ENCODE measurements around the gene PTPN3.

- TF ChIP-seq, protein P1, sequence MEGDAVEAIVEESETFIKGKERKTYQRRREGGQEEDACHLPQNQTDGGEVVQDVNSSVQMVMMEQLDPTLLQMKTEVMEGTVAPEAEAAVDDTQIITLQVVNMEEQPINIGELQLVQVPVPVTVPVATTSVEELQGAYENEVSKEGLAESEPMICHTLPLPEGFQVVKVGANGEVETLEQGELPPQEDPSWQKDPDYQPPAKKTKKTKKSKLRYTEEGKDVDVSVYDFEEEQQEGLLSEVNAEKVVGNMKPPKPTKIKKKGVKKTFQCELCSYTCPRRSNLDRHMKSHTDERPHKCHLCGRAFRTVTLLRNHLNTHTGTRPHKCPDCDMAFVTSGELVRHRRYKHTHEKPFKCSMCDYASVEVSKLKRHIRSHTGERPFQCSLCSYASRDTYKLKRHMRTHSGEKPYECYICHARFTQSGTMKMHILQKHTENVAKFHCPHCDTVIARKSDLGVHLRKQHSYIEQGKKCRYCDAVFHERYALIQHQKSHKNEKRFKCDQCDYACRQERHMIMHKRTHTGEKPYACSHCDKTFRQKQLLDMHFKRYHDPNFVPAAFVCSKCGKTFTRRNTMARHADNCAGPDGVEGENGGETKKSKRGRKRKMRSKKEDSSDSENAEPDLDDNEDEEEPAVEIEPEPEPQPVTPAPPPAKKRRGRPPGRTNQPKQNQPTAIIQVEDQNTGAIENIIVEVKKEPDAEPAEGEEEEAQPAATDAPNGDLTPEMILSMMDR (IDR thresholded peaks at IDR 0.05 in 2 of 3, conservative IDR thresholded peaks at IDR 0.05 in 1 of 3; ENCODE audit: control insufficient read depth in 2 of 3, extremely low read depth in 1 of 3, insufficient read depth in 1 of 3, low read depth in 3 of 3, low read length in 3 of 3): no peak
- TF ChIP-seq ZSCAN29 (IDR thresholded peaks at IDR 0.05): no peak
- no peak for TF ChIP-seq SIN3A (IDR thresholded peaks at IDR 0.05; ENCODE audit: low read depth, low read length)
- no peak for TF ChIP-seq ZNF274 (IDR thresholded peaks at IDR 0.05; ENCODE audit: insufficient read depth, insufficient read length)
- no peak for TF ChIP-seq USF2 (IDR thresholded peaks at IDR 0.05; ENCODE audit: borderline replicate concordance, low read depth, low read length)
- no peak for TF ChIP-seq FOXK2 (IDR thresholded peaks at IDR 0.05)
Observed at GRCh38 chr9:109379513-109379912, 118.6 kb downstream of the PTPN3 start.

Data from GM12878 (cell line).